ENCODE results near the gene PTK7. TPM values are rescaled to one million over a fixed set of nuclear protein-coding genes. Genes with fewer than 3 reads are reported as not detected.

PTK7 gene
- total RNA-seq, 1 donor from 2014 or later, result 68.0 TPM

GRCh38 chr6:43125555-43125954 is 49.4 kb downstream of the PTK7 start:
- Histone ChIP-seq H3K27me3 (no peaks in the 10 kb centered on the region), H2AFZ (replicated peaks) (no peak overlapping the region), H3K9ac (no peak overlapping the region), H3K4me3 (no peak overlapping the region), H3K27ac (no peak overlapping the region), H3K9me3 (ENCODE audit: low read depth) (no peaks in the 10 kb centered on the region), H3K36me3 (no peaks in the 10 kb centered on the region), H3K4me2 (no peak overlapping the region), H3K79me2 (ENCODE audit: low read depth) (peaks cover 67% of the 10 kb centered on the region), H3K4me1 (peaks cover 24% of the 10 kb centered on the region), H4K20me1 (ENCODE audit: low read depth) (peaks cover 82% of the 10 kb centered on the region), H3F3A (ENCODE audit: low read depth) (no peaks in the 10 kb centered on the region)
- Mint-ChIP-seq H3K9me3 (no peaks in the 10 kb centered on the region), H3K4me1 (peaks cover 42% of the 10 kb centered on the region), H3K4me3 (no peak overlapping the region), H3K36me3 (peaks cover 2% of the 10 kb centered on the region), H3K27me3 (ENCODE audit: insufficient read depth, low read depth) (peaks cover 3% of the 10 kb centered on the region), H3K27ac (peak overlapping the region; percentile 88)
- DNase-seq (ENCODE audit: low spot score), result no peak
- TF ChIP-seq EZH2 (IDR thresholded peaks at IDR 0.05) (no peak), CTCF (IDR thresholded peaks at IDR 0.05) (no peak), EZH2phosphoT487 (IDR thresholded peaks at IDR 0.05) (no peak)

- Histone ChIP-seq H3K79me2 (ENCODE audit: low read depth) (peaks cover 50% of the 10 kb centered on the region), H3K36me3 (no peaks in the 10 kb centered on the region), H3K4me3 (no peak overlapping the region), H2AFZ (replicated peaks) (no peak overlapping the region), H3K9me3 (ENCODE audit: low read depth) (no peaks in the 10 kb centered on the region), H3K4me2 (no peak overlapping the region), H4K20me1 (ENCODE audit: low read depth) (peaks cover 65% of the 10 kb centered on the region), H3F3A (ENCODE audit: low read depth) (no peaks in the 10 kb centered on the region), H3K9ac (no peak overlapping the region), H3K27me3 (no peaks in the 10 kb centered on the region), H3K27ac (no peak overlapping the region), H3K4me1 (peaks cover 24% of the 10 kb centered on the region)
- H3K27ac Mint-ChIP-seq, result no peak overlapping the region
- no peaks in the 10 kb centered on the region for H3K9me3 Mint-ChIP-seq
- peaks cover 32% of the 10 kb centered on the region for H3K4me1 Mint-ChIP-seq
- H3K36me3 Mint-ChIP-seq, result peaks cover 8% of the 10 kb centered on the region
- H3K4me3 Mint-ChIP-seq, result no peak overlapping the region
- no peak for DNase-seq (ENCODE audit: low spot score)
- H3K27me3 Mint-ChIP-seq (ENCODE audit: insufficient read depth, low read depth), result peaks cover 3% of the 10 kb centered on the region
- TF ChIP-seq EZH2phosphoT487 (IDR thresholded peaks at IDR 0.05) (no peak), EZH2 (IDR thresholded peaks at IDR 0.05) (no peak), CTCF (IDR thresholded peaks at IDR 0.05) (no peak)
Measured at GRCh38 chr6:43127180-43127579, 51.1 kb downstream of the PTK7 start.

DNA sequence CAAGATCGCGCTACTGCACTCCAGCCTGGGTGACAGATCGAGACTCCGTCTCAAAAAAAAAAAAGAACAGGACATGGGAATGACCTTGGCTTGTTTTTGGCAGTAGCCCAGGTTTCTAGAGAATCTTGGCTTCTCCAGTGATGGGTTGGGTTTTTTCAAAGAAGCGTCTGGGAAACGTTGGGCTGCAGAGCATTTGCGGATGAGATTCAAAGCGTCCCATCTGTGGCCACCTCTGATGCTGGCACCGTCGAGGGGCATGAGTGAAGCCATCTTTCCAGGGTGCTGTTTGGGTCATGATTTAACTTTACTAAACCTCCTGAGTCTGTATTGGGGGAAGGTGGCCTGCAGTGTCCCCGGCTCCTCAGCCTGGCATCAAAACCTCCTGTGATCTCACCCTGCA is 51.8 kb downstream of the PTK7 start:
- peaks cover 9% of the 10 kb centered on the region for H3K36me3 Mint-ChIP-seq
- no peaks in the 10 kb centered on the region for H3K9me3 Mint-ChIP-seq
- TF ChIP-seq CTCF (IDR thresholded peaks at IDR 0.05) (no peak), EZH2 (IDR thresholded peaks at IDR 0.05) (no peak), EZH2phosphoT487 (IDR thresholded peaks at IDR 0.05) (no peak)
- Histone ChIP-seq H3K4me3 (no peak overlapping the region), H3K79me2 (ENCODE audit: low read depth) (peaks cover 43% of the 10 kb centered on the region), H3K36me3 (no peaks in the 10 kb centered on the region), H3F3A (ENCODE audit: low read depth) (no peaks in the 10 kb centered on the region), H3K27me3 (no peaks in the 10 kb centered on the region), H3K9ac (no peak overlapping the region), H3K4me2 (no peak overlapping the region), H4K20me1 (ENCODE audit: low read depth) (peaks cover 58% of the 10 kb centered on the region), H3K9me3 (ENCODE audit: low read depth) (no peaks in the 10 kb centered on the region), H3K4me1 (peaks cover 24% of the 10 kb centered on the region), H2AFZ (replicated peaks) (no peak overlapping the region), H3K27ac (no peak overlapping the region)
- peaks cover 29% of the 10 kb centered on the region for H3K4me1 Mint-ChIP-seq
- H3K4me3 Mint-ChIP-seq, result no peak overlapping the region
- H3K27ac Mint-ChIP-seq, result peak overlapping the region; percentile 91
- H3K27me3 Mint-ChIP-seq (ENCODE audit: insufficient read depth, low read depth), result peaks cover 3% of the 10 kb centered on the region
- no peak for DNase-seq (ENCODE audit: low spot score)

Measured in neural progenitor cell (in vitro differentiated cells).